Neuronal stem cell (in vitro differentiated cells): ENCODE measurements around the gene KIAA1549.

ENCODE experiments used
- DNase-seq: peaks from one replicate; pipeline ENCODE4 v3.0.0-alpha.2; 2013; ENCODE audit warnings: low spot score
- H2AFZ ChIP-seq: one replicate; pipeline ENCODE4 v1.6.1; 2013; ENCODE audit warnings: mild to moderate bottlenecking, low read length, inconsistent platforms
- H2AK5ac ChIP-seq: 2 replicates; pipeline ENCODE4 v1.6.1; 2013; ENCODE audit warnings: low read depth, mild to moderate bottlenecking, inconsistent platforms, low read length, moderate library complexity, mixed read lengths
- H2BK120ac ChIP-seq: 2 replicates; pipeline ENCODE4 v1.6.1; 2013; ENCODE audit warnings: low read depth, mild to moderate bottlenecking, inconsistent platforms, low read length, moderate library complexity, mixed read lengths
- H2BK12ac ChIP-seq: one replicate; pipeline ENCODE4 v1.6.1; 2013; ENCODE audit warnings: low read length, inconsistent platforms
- H2BK15ac ChIP-seq: 2 replicates; pipeline ENCODE4 v1.6.1; 2013; ENCODE audit warnings: mild to moderate bottlenecking, low read length, inconsistent platforms, mixed read lengths
- H2BK5ac ChIP-seq: one replicate; pipeline ENCODE4 v1.6.1; 2013; ENCODE audit warnings: inconsistent platforms, mild to moderate bottlenecking, low read length, moderate library complexity
- H3K14ac ChIP-seq: one replicate; pipeline ENCODE4 v1.6.1; 2013; ENCODE audit warnings: low read length, inconsistent platforms
- H3K18ac ChIP-seq: 2 replicates; pipeline ENCODE4 v1.6.1; 2013; ENCODE audit warnings: low read length, inconsistent platforms
- H3K23ac ChIP-seq: 2 replicates; pipeline ENCODE4 v1.6.1; 2013; ENCODE audit warnings: low read depth, mild to moderate bottlenecking, mixed read lengths, low read length, inconsistent platforms; ENCODE audit not compliant: poor library complexity
- H3K27ac ChIP-seq: replicated peaks from 3 replicates; pipeline ENCODE4 v1.5.1; 2013; ENCODE audit warnings: low read length, inconsistent platforms
- H3K27me3 ChIP-seq, 3 experiments: 2 replicates each; pipeline ENCODE4 v1.6.1; 2013; ENCODE audit warnings: low read length in 3 of 3, mild to moderate bottlenecking in 2 of 3, inconsistent platforms in 1 of 3, low read depth in 1 of 3, mixed read lengths in 1 of 3, moderate library complexity in 1 of 3; ENCODE audit not compliant: control insufficient read depth in 3 of 3, insufficient read depth in 3 of 3
- H3K36me3 ChIP-seq, 2 donors: replicated peaks in 1 of 2; 2 replicates each; pipeline ENCODE4 v1.6.1; 2013; ENCODE audit warnings: low read length in 2 of 2; ENCODE audit not compliant: control insufficient read depth in 2 of 2, insufficient read depth in 2 of 2
- H3K4ac ChIP-seq: 2 replicates; pipeline ENCODE4 v1.6.1; 2013; ENCODE audit warnings: inconsistent platforms, mild to moderate bottlenecking, low read length, moderate library complexity
- H3K4me1 ChIP-seq, 2 donors: 1 replicate in 1 of 2; 2 replicates in 1 of 2; pipeline ENCODE4 v1.6.1; 2013; ENCODE audit warnings: low read length in 2 of 2, low read depth in 1 of 2; ENCODE audit not compliant: control insufficient read depth in 2 of 2, insufficient read depth in 1 of 2
- H3K4me2 ChIP-seq: one replicate; pipeline ENCODE4 v1.6.1; 2013; ENCODE audit warnings: mild to moderate bottlenecking, low read length, inconsistent platforms; ENCODE audit not compliant: insufficient read depth, poor library complexity, severe bottlenecking
- H3K4me3 ChIP-seq, 2 donors: 2 replicates each; pipeline ENCODE4 v1.5.1; 2013; ENCODE audit warnings: low read length in 2 of 2, mild to moderate bottlenecking in 2 of 2, inconsistent platforms in 1 of 2, moderate library complexity in 1 of 2
- H3K79me1 ChIP-seq: one replicate; pipeline ENCODE4 v1.6.1; 2013; ENCODE audit warnings: low read depth, mild to moderate bottlenecking, inconsistent platforms, low read length, moderate library complexity
- H3K9ac ChIP-seq: one replicate; pipeline ENCODE4 v1.6.1; 2013; ENCODE audit warnings: mild to moderate bottlenecking, low read depth, low read length, inconsistent platforms; ENCODE audit not compliant: poor library complexity
- H3K9me3 ChIP-seq, 2 donors: replicated peaks in 1 of 2; 2 replicates each; pipeline versions ENCODE3 to v1.6.1; 2013; ENCODE audit warnings: low read length in 2 of 2, mild to moderate bottlenecking in 2 of 2, inconsistent platforms in 1 of 2, low read depth in 1 of 2, mixed read lengths in 1 of 2, moderate library complexity in 1 of 2; ENCODE audit not compliant: control insufficient read depth in 2 of 2, insufficient read depth in 1 of 2
- H4K8ac ChIP-seq: one replicate; pipeline ENCODE4 v1.6.1; 2013; ENCODE audit warnings: low read depth, mild to moderate bottlenecking, inconsistent platforms, low read length, moderate library complexity
- H4K91ac ChIP-seq: one replicate; pipeline ENCODE4 v1.6.1; 2013; ENCODE audit warnings: low read length, low read depth, mild to moderate bottlenecking, inconsistent platforms; ENCODE audit not compliant: poor library complexity
- WGBS, 2 donors: extraction: QIAGEN DNeasy Blood & Tissue Kit; methylation state at CpG; one replicate each; pipeline ENCODE4 v1.1.7; 2013; ENCODE audit warnings: missing lambda C conversion rate in 2 of 2, mixed read lengths in 1 of 2; ENCODE audit not compliant: insufficient read length in 2 of 2, insufficient replicate concordance in 1 of 2; ENCODE audit errors: extremely low coverage in 2 of 2; 5-methylcytosine and 5-hydroxymethylcytosine counted together

The KIAA1549 gene

GRCh38 chr7:138898802-138899201, 82.4 kb downstream of the KIAA1549 start:
- Histone ChIP-seq H3K27me3 (no peaks in the 10 kb centered on the region), H2BK5ac (no peak overlapping the region), H3K14ac (no peak overlapping the region), H3K4me2 (no peak overlapping the region), H3K9me3 (no peaks in the 10 kb centered on the region), H2AFZ (no peak overlapping the region), H2AK5ac (no peak overlapping the region), H3K4ac (no peak overlapping the region), H3K9ac (no peak overlapping the region), H3K27ac (no peak overlapping the region), H3K79me1 (no peaks in the 10 kb centered on the region), H4K91ac (no peak overlapping the region), H3K4me3 (no peak overlapping the region), H3K4me1 (no peaks in the 10 kb centered on the region), H4K8ac (no peak overlapping the region), H2BK120ac (no peak overlapping the region), H2BK15ac (no peak overlapping the region), H3K23ac (no peak overlapping the region), H3K36me3 (peaks cover 19 to 97% of the 10 kb centered on the region in 2 donors), H3K18ac (no peak overlapping the region), H2BK12ac (no peak overlapping the region)
- no CpG with 5 or more reads among the region's 8 CpGs for WGBS, 2 donors
- DNase-seq: no peak

GRCh38 chr7:138898255-138898654, 82.9 kb downstream of the KIAA1549 start:
- Histone ChIP-seq H2BK120ac (no peak overlapping the region), H2AK5ac (no peak overlapping the region), H3K27ac (no peak overlapping the region), H3K79me1 (no peaks in the 10 kb centered on the region), H3K14ac (no peak overlapping the region), H3K36me3 (peaks cover 16 to 97% of the 10 kb centered on the region in 2 donors), H4K8ac (no peak overlapping the region), H3K4me2 (no peak overlapping the region), H3K9ac (no peak overlapping the region), H3K23ac (no peak overlapping the region), H3K27me3 (no peaks in the 10 kb centered on the region), H4K91ac (no peak overlapping the region), H3K9me3 (no peaks in the 10 kb centered on the region), H3K18ac (no peak overlapping the region), H3K4ac (no peak overlapping the region), H3K4me3 (no peak overlapping the region), H2BK5ac (no peak overlapping the region), H2BK15ac (no peak overlapping the region), H3K4me1 (no peaks in the 10 kb centered on the region), H2AFZ (no peak overlapping the region), H2BK12ac (no peak overlapping the region)
- DNase-seq: no peak
- no CpG with 5 or more reads among the region's 3 CpGs for WGBS, 2 donors

GRCh38 chr7:138895679-138896078, 85.5 kb downstream of the KIAA1549 start:
- no peak overlapping the region for H2BK15ac ChIP-seq
- H3K9me3 ChIP-seq: no peaks in the 10 kb centered on the region
- no peak overlapping the region for H2AK5ac ChIP-seq
- WGBS, 2 donors: no CpG with 5 or more reads among the region's 7 CpGs
- H2BK120ac ChIP-seq: no peak overlapping the region
- no peak overlapping the region for H2AFZ ChIP-seq
- H3K9ac ChIP-seq: no peak overlapping the region
- H3K79me1 ChIP-seq: no peaks in the 10 kb centered on the region
- H2BK12ac ChIP-seq: no peak overlapping the region
- no peak overlapping the region for H3K4ac ChIP-seq
- no peak overlapping the region for H3K14ac ChIP-seq
- no peak overlapping the region for H4K91ac ChIP-seq
- H3K4me2 ChIP-seq: no peak overlapping the region
- H3K18ac ChIP-seq: no peak overlapping the region
- H3K36me3 ChIP-seq: peaks cover 16 to 98% of the 10 kb centered on the region in 2 donors
- H2BK5ac ChIP-seq: no peak overlapping the region
- no peak overlapping the region for H3K27ac ChIP-seq
- no peak overlapping the region for H3K23ac ChIP-seq
- H3K27me3 ChIP-seq: no peaks in the 10 kb centered on the region
- no peak overlapping the region for H4K8ac ChIP-seq
- peaks cover 0 to 7% of the 10 kb centered on the region in 2 donors for H3K4me1 ChIP-seq
- no peak overlapping the region for H3K4me3 ChIP-seq
- no peak for DNase-seq

- no peak for DNase-seq
- Histone ChIP-seq H4K91ac (no peak overlapping the region), H2BK15ac (no peak overlapping the region), H3K9ac (no peak overlapping the region), H2BK12ac (no peak overlapping the region), H3K18ac (no peak overlapping the region), H3K36me3 (peaks cover 9 to 86% of the 10 kb centered on the region in 2 donors), H2BK5ac (no peak overlapping the region), H3K79me1 (no peaks in the 10 kb centered on the region), H3K4me3 (no peak overlapping the region), H2AFZ (no peak overlapping the region), H3K9me3 (no peaks in the 10 kb centered on the region), H3K14ac (no peak overlapping the region), H3K4me2 (no peak overlapping the region), H3K4me1 (peaks cover 0 to 17% of the 10 kb centered on the region in 2 donors), H3K27me3 (no peaks in the 10 kb centered on the region), H3K23ac (no peak overlapping the region), H3K4ac (no peak overlapping the region), H4K8ac (no peak overlapping the region), H3K27ac (no peak overlapping the region), H2BK120ac (no peak overlapping the region), H2AK5ac (no peak overlapping the region)
- WGBS, 2 donors: 100% methylated on average over 1 of the region's 4 CpGs; no CpG with 5 or more reads in 1 of the 2 donors
Measured at GRCh38 chr7:138893258-138893657, 87.9 kb downstream of the KIAA1549 start.
